Activated CD8-positive, alpha-beta memory T cell treated with anti-CD3 and anti-CD28 coated beads for 4 hours (primary cell): ENCODE measurements around the gene MSL3.

ENCODE experiments used
- DNase-seq, 2 donors: peaks; one replicate each; pipeline ENCODE4 v3.0.0-alpha.2; 2020; ENCODE audit warnings: low read depth in 2 of 2

The MSL3 gene, protein sequence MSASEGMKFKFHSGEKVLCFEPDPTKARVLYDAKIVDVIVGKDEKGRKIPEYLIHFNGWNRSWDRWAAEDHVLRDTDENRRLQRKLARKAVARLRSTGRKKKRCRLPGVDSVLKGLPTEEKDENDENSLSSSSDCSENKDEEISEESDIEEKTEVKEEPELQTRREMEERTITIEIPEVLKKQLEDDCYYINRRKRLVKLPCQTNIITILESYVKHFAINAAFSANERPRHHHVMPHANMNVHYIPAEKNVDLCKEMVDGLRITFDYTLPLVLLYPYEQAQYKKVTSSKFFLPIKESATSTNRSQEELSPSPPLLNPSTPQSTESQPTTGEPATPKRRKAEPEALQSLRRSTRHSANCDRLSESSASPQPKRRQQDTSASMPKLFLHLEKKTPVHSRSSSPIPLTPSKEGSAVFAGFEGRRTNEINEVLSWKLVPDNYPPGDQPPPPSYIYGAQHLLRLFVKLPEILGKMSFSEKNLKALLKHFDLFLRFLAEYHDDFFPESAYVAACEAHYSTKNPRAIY

DNA sequence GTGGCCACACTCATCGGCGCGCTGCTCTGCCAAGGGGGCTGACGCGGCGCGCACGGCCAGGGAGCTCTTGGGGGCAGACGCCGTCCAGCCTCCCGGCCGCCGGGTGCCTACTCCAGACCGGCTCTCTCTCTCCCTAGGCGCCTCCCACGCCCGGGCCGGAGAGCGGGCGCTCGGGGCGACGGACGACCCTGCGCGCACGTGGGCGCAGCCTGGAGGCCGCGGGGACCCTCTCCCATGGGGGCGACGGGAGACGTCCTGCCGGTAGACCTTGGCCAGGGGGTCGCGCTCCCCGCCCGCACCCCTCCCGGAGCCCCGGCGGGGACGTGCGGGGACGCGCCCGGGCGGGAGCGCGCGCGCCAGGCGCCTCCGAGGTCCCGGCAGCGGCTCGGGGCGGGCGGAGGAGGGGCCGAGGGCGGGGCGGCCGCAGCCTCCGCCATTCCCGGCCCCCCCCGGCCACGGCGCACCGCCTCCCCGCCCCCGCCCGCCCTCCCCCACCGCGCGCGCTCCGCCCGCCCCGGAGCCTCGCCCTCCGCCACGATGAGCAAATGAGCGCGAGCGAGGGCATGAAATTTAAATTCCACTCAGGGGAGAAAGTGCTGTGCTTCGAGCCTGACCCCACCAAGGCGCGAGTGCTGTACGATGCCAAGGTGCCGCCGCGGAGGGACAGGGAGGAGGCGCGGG, at the start of gene MSL3:
MSL3 (plus strand) TSS at position 519 of the 681 bp plus-strand sequence; CDS start at position 546, 27 bp downstream.
- DNase-seq = peak in 1 of 2 donors; percentile 21

DNA sequence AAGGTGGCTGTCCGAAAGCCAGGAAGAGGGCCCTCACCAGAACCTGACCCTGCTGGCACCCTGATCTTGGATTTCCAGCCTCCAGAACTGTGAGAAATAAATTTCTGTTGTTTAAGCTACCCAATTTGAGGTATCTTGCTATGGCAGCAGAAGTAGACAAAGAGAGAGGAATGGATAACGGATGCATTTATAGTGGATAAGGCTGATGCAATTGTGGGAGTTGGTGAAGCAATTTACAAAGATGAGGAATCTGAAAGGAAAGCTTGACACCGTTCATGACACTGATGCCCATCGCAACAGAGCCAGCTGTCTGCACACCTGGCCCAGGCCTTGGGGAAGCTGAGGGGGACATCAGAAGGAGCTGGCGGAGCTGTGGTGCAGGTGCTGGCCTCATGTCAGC, 35.7 kb upstream of the MSL3 start:
- DNase-seq = no peak

DNA sequence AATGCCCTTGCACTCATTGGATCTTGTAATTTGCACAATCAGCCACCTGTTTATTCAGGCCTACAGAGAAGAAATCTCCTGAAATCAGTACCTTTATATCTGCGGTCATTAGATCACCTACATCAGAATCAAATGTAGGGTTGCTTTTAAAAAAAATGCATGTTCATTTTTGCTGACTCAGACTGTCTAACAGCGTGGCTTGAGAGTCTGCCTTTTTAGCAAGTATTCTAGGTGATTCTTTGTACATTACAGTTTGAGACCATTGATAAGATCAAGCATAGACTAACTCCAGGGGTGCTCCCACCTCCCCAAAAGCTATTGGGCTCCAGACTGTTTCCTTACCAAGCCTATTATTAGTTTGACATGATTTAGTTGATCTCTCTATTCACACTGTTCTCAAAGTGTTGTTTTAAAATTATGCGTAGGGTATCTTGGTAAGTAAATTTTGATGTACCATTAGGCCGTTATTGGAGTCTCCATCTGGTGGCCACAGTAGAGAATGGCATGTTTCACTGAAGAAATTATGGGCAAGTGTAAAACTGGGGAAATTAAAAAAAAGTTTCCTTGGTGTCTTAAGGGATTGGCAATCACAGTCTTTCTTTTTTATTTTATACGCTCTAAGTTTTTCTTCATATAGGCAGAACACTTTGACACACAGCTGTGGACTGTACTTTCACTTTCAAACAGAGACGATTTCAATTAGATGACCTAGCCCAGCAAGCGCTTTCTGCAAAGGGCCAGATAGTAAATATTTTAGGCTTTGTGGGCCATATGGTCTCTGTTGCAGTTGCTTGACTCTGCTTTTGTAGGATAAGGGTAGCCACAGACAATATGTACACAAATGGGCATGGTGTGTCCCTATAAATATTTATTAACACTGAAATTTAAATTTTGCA, 33.7 kb upstream of the MSL3 start:
- no peak for DNase-seq

DNA sequence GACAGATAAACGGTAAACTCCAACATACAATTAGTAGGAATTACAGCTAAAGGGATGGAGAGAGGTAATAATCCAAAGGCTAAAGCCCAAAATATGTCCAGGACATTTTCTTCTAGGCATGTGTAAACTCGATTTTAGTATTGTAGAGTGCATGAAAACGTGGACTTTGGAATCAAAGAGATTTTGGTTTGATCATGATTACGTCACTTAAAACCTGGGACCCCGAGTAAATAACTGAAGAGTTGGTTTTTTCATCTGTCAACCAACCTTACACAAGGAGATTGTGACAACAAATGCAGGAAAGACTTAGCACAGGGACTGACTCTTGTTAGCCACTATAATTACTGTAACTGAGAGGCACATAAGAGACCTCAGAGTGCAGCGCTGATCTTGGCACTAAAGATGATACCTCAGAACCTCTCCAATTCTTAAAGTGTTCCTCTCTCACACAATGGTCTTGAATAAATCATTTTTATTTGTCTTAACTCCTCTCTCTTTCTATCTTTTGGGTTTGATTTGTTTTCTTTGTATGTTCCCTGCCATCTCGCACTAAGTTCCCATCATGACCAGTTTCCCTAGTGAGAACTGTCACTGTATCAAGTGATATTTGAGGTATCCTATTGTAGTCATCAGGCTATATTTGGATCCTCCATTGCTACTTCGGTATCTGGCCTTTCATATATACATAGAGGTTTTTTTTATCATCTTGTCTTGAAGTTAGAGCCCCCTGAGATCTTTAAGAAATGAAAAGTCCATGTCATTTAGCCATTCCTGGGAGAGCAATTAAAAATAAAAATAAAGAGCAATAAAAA, 32.2 kb upstream of the MSL3 start:
- no peak for DNase-seq

DNA sequence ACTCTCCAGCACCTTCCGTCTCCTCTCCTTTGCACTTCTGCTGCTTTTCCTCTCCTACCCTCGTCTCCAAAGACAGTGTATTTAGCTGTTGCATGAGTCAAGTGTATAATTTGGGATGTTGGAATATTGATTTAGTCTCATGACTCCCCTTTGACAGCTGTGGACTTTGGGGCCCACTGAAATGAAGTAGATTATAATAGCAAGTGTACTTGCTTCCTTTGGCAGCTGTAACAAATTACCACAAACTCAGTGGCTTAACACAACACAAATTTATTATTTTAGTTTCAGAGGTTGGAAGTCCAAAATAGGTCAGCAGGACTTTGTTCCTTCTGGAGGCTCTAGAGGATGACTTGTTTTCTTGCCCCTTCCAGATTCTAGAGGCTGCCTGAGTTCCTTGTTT, 29.5 kb upstream of the MSL3 start:
- DNase-seq = no peak

DNA sequence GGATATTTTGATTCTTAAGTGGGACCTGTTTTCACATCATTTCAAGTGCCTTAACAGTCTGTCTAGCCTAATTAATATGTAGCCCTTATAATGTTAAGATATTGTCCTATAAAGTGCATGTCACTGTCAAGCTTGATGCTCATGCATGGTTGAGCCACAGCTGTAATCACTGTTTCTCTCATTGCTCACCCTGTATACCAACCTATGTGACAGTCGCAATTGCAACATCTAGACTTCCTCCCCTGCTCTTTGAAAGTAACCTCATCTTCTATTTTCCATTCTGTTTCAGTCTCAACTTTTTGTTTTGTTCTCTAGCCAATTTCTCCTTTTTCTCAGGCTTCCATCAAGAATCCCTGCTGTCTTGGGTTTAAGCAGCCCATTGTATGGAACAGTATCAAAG, 24.4 kb upstream of the MSL3 start:
- DNase-seq = no peak

DNA sequence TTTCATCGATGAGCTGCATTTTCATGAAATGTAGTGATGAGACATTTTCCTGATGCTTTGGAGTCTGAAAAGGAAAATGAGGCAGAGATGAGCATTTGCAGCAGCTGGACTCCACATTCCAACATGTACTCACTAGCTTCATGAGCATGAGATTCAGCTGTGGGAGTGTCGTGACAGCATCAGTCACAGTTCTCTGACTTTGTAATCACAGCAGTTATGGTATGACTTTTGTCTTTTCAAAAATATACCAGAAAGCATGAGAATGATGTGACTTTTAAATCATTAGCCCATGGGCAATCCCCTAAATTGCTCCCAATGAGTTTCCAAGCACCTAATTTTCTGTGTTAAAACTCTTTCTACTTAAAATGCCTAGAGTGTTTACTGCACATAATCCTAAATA, 18.3 kb upstream of the MSL3 start:
- no peak for DNase-seq

DNA sequence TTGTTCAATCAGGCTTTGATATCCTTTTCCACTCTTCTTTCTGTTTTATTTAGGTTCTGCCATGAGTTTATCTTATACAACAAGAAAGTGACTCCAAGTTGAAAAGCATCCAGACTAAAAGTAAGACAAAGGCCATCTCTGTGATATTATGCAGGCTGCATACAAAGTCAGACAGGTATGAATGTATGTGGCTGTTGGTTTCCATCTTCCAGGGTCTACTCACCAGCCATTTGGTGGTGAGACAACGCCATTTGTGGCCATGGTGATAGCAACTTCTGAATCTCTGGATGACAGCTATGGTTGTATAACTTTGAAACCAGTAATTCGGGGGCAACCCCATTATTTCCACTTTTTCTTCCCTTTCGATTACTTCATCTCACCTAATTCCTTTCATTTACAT, 17.2 kb upstream of the MSL3 start:
- no peak for DNase-seq

DNA sequence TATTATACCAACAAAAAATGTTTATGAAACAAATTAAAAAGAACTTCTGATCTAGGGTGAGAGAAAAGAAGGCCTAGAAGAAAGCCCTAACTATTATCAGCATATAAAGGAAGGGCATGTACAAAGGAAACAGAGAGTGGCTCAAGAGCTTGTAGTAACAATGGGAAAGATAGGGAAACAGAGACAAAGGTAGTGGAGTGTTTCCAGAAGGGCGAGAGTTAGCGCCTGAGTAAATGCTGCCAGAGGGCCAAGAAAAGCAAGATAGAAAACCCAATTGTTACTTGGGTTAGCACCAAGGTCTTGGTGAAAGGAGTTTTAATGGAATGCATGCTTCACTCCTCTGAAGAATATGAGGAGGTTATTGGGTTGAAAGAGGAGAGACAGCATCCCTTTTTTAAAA, 16.5 kb upstream of the MSL3 start:
- DNase-seq = no peak

DNA sequence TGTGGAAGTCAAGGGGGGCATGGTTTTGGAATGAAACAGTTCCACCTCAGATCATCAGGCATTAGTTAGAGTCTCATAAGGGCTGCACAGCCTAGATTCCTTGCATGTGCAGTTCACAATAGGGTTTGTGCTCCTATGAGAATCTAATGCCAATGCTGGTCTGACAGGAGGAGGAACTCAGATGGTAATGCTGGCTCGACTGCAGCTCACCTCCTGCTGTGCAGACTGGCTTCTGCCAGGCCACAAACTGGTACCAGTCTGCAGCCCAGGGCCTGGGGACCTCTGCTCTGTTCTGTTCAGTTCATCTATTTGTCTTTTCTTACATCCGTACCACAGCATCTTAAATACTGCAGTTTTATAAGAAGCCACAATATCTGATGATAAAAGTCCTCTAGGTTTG, 12.2 kb upstream of the MSL3 start:
- no peak for DNase-seq

DNA sequence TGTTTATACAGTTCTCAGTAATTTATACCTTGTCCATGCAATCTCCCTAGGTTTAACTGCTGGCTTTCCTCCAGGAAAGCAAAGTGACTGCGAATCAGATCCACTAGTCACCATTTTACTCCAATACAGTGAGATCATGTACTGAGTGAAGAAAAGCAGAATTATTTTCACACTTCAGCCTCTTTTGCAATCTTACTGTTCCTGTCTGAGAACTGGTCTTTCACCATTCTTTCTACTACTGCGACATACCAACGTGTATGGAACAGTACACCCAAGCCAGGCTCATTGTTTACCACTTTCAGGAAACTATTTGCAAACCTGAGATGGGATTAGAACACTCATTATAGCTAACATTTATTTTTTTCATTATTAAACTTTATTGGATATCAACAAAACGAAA, 8.0 kb upstream of the MSL3 start:
- no peak for DNase-seq

DNA sequence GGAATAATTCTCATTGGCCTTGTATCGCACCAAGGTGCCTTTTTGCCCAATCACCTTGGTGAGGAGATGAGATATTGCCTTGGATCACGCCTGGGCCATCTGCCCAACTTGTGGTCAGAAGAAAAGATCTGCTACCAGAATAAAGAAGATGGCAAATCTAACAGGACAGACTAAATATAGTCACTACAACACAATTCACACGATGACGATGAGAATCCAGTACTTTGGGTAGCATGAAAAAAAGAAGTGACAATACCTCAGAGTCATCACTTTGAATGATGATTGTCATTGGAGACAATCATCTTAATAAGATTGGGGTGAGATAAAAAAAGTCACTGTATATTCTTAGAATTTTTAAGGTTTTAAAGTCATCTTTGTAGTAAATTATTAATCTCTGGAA, 7.3 kb upstream of the MSL3 start:
- DNase-seq = no peak

DNA sequence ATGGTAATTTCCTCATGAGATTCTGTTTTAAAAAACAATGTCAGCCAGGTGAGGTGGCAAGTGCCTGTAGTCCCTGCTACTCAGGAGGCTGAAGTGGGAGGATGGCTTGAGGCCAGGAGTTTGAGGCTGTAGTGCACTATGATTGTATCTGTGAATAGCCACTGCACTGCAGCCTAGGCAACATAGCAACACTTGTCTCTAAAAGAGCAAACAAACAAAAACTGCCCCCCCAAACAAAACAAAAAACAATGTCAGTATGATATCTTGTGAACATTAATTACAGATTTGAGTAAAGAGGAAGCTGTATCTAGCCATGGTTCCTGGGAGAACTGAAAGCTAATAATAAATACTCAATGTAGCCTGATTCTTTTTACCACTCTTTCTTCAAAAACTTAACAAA, 6.8 kb upstream of the MSL3 start:
- DNase-seq = no peak

DNA sequence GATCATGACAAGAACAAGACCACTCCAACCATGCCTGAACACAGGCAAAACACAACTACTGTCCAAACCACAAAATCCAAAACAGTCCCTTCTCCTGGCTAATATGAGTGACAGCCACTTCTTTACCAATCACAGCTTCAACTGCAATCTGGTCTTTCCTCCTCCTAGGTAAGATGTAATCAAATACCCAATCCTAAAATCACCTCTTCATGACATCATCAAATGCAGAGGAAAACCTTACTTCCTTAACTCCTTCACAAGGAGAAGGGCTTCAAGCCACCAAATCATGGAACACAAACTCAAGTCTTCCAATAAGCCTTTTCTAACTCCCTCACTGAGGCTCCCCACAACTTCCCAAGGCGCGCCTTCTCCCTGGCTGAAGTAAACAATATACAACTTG, 4.4 kb upstream of the MSL3 start:
- DNase-seq = no peak

DNA sequence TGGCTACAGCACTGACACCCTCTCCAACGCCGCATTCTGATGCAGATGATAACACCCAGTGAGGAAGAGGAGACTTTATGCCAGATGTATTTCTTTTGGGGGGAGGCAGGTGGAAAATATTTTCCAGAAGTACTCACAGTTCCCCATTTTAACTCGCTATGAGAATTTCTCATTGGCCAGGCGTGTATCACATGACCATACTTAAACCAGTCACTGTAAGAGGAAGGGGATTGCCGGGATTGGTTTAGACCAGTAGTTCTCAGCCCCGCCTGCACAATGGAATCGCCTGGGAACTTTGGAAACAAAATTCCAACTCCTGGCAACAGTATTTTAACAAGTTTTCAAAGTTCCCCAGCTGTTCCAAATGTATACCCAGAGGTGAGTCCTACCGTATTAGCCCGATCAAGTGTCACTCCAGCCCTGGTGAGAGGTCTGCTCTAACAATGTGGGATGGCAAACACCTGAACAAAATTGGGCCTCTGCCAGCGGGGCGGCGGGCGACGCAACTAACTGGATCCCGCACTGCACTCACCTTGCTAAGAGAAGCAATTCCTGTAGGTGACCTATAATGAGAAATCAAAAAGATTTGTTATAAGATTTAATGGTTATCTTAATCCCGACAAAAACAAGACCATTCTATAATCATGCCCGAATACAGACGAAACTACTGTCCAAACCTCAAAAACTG, 2.9 kb upstream of the MSL3 start:
- DNase-seq = no peak

DNA sequence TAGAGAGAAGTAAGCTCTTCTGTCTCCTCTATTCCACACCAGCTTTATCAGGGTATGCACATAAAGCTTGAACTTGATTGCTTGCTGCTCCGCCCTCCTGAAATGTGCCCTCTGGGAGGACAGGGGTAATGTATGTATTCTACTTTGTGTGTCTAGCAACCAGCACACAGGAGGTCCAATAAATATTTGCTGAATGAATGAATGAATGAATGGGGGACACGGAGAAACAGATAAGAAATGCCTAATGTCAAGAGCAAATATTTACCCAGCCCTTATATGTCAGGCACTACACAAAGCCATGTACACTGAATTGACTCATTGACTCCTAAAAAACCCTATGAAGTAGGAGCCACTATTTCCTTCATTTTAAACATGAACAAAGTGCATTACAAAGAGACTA, 2.3 kb upstream of the MSL3 start:
- no peak for DNase-seq

DNA sequence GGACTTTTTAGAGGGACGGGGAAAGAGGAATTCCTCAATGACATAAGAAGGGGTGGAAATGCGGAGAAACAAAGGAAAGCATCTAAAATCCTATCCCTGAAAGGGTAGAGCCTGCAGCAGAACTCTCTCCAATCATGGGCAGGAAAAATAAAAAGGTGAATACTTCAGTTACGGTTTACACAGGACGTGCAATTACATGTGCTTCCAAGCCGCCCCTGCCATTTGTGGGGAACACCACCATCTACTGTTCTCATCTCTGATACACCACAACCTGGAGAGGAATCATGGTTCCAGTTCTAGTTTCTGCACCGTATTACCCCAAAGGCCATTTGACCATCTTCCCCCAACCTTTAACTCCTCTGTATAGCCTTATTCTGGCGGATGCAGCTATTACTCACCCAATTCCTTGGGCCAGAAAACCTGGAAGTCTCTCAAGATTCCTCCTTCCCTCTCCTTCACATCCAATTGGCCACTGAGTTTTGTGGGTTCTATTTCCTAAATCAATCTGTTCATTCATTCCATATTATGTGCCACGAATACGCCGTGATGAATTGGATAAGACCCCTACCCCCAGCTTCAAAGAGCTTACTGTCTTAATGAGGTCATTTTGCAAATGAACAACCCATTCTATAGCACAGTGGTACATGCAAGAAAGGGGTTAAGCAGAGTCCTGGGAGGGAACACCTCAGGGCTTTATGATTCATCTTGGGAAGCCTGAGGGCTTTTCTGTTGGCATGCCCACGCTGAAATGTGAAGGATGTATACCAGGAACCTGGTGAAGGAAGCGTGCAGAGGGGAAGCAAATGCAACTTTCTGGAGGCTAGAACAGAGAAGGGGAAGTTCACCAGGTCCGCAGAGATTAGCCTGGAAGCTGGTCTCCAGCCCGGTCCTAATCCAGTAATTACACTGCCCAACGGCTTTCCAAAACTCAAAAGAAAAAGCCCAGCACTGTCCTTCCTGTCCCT, 1.4 kb upstream of the MSL3 start:
- DNase-seq = no peak

DNA sequence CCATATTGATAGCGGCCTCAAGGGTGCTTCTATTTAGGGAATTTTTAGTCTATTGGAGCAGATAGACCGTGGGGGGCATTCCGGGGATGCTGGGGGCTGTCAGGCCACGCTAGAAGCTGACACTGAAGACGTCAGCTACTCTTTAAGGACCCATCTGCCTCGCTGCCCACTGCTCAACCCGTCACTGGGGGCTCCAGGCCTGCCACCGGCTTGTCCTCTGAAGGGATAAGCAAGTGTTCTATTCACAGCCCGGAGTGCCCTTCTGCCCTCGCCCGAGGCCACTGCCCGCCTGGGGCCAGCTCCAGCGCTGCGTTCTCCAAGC, 679 bp upstream of the MSL3 start:
- DNase-seq = no peak

DNA sequence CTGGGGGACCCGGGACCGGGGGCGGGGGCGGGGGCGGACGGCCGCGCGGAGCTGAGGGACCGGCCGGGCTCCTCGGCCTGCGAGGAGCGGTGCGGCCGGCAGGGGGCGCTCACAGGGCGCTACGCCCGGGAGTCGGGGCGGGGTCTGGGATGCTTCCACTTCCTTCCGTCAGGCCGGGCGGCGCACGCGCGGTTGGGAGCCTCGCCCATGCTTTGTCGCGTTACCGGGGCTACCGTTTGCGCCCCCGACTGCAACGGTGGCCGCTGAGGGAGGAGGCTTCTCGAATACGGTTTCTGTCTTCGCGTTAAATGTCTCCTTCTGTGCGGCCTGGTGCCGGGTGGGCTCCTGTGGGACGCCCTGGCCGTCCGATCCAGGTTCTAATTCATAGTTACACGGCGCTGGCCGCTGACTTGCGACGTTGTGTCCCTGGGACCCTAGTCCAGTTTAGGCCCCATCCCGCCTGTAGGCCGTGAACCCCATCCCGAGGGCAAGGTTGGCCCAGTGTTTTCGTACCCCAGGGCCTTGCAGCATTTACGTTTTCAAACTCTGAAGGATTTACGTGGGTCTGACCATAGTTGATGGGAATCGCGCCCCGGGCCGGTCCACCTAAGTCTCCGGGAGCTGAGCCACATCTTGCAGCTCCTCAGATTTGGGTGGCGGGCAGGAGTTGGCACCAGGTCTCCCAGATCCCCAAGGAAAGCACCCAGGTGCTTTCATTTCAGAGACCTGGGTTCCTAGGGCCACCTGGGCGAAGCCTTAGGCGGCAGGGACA, 549 bp downstream of the MSL3 start:
- peak; percentile 71 to 78 for DNase-seq
